ENCODE measurements around the gene MZT2B. TPM values are rescaled to one million over a fixed set of nuclear protein-coding genes. Genes with fewer than 3 reads are reported as not detected.
"Not testable (repeated sequence)": the region's sequence is repeated elsewhere in the genome, so short reads cannot be mapped to it uniquely, and the experiment has no call there.

The MZT2B gene
- total RNA-seq, 1 donor from 2014 or later: 146 TPM

DNA sequence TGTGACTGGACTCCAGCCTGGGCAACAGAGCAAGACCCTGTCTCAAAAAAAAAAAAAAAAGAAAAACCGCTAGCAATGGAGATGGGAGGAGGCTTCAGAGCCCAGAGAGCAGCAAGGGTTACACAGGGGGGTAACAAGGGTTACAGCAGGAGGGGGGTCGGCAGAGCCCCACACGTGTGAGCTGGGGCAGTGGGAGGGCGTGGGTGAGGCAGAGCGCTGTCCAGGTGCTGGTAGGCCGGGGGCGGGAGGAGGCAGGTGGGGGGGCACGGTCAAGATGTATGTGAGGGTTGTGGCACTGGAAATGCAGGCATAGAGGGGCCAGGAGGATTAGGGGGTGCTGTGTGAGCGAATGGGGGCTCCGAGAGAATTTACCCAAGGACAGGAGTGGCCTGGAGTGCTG is 3.4 kb downstream of the MZT2B start:
- Histone ChIP-seq H3K4me3 (ENCODE audit: low read depth, low read length) (no peak overlapping the region), H3K27me3 (ENCODE audit: control insufficient read depth, insufficient read depth, low read length) (no peaks in the 10 kb centered on the region), H3K36me3 (ENCODE audit: control insufficient read depth, insufficient read depth, low read length) (peaks cover 7% of the 10 kb centered on the region)
- TF ChIP-seq, protein P1, sequence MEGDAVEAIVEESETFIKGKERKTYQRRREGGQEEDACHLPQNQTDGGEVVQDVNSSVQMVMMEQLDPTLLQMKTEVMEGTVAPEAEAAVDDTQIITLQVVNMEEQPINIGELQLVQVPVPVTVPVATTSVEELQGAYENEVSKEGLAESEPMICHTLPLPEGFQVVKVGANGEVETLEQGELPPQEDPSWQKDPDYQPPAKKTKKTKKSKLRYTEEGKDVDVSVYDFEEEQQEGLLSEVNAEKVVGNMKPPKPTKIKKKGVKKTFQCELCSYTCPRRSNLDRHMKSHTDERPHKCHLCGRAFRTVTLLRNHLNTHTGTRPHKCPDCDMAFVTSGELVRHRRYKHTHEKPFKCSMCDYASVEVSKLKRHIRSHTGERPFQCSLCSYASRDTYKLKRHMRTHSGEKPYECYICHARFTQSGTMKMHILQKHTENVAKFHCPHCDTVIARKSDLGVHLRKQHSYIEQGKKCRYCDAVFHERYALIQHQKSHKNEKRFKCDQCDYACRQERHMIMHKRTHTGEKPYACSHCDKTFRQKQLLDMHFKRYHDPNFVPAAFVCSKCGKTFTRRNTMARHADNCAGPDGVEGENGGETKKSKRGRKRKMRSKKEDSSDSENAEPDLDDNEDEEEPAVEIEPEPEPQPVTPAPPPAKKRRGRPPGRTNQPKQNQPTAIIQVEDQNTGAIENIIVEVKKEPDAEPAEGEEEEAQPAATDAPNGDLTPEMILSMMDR (IDR thresholded peaks at IDR 0.05; ENCODE audit: insufficient read depth, low read length, severe bottlenecking): no peak
- FAIRE-seq (no peak), DNase-seq (ENCODE audit: low read depth) (no peak)

DNA sequence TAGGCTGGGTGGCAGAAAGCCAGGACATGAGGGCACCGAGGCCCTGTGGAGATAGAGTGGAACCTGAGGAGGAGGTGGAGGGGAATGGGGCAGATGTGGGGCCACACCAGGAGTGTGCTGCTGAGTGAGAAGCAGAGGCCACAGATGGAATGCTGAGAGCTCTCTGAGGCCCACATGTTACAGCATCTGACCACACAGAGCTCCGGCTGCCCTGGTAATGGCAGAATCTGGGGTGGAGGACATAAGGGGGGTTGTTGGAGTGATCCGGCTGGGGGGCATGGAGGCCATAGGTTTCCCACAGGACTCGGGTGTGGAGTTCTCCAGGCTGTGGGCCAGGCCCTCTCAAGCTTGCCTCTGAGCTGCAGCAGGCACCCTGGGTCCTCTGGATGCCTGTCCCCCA is 3.8 kb downstream of the MZT2B start:
- no peaks in the 10 kb centered on the region for H3K27me3 ChIP-seq (ENCODE audit: control insufficient read depth, insufficient read depth, low read length)
- TF ChIP-seq, protein P1 (IDR thresholded peaks at IDR 0.05; ENCODE audit: insufficient read depth, low read length, severe bottlenecking): no peak
- DNase-seq (ENCODE audit: low read depth): no peak
- H3K4me3 ChIP-seq (ENCODE audit: low read depth, low read length): no peak overlapping the region
- FAIRE-seq: no peak
- H3K36me3 ChIP-seq (ENCODE audit: control insufficient read depth, insufficient read depth, low read length): peaks cover 7% of the 10 kb centered on the region

DNA sequence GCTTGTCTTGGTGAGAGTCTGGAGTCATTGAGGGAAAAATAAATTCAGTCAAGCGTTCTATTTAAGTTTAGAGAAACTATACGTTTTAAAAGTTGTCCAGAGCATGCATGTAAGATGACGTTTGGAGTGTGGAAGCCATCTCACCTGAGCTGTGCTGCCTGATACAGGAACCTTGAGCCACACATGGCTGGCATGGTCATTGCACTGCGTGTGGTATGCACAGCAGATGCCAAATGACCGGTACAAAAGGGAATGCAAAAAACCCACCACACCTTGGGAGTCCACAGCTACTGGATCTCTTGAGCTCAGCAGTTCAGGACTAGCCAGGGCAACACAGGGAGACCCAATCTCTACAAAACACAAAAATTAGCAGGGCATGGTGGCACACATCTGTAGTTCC is 4.3 kb downstream of the MZT2B start:
- peaks cover 9% of the 10 kb centered on the region for H3K36me3 ChIP-seq (ENCODE audit: control insufficient read depth, insufficient read depth, low read length)
- no peak for FAIRE-seq
- no peak for DNase-seq (ENCODE audit: low read depth)
- H3K4me3 ChIP-seq (ENCODE audit: low read depth, low read length): no peak overlapping the region
- H3K27me3 ChIP-seq (ENCODE audit: control insufficient read depth, insufficient read depth, low read length): no peaks in the 10 kb centered on the region
- TF ChIP-seq, protein P1 (IDR thresholded peaks at IDR 0.05; ENCODE audit: insufficient read depth, low read length, severe bottlenecking): no peak

DNA sequence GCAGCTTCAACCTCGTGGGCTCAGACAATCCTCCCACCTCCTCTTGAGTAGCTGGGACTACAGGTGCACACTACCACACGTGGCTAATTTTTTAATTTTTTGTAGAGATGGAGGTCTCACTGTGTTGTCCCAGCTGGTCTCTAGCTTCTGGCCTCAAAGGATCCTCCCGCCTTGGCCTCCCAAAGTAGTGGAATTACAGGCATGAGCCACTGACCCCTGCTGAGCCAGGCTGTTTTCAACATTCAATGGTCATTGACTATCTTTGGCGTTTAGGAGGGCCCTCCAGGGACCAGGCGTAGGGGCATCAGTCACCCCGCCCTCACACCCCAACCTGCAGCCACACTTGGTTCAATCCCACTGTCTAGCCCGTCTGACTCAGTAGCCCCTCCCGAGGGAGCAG is 5.2 kb downstream of the MZT2B start:
- Histone ChIP-seq H3K4me3 (ENCODE audit: low read depth, low read length) (no peak overlapping the region), H3K27me3 (ENCODE audit: control insufficient read depth, insufficient read depth, low read length) (no peaks in the 10 kb centered on the region), H3K36me3 (ENCODE audit: control insufficient read depth, insufficient read depth, low read length) (peaks cover 9% of the 10 kb centered on the region)
- TF ChIP-seq, protein P1 (IDR thresholded peaks at IDR 0.05; ENCODE audit: insufficient read depth, low read length, severe bottlenecking): no peak
- FAIRE-seq (no peak), DNase-seq (ENCODE audit: low read depth) (no peak)

GRCh38 chr2:130187859-130188792 is 6.1 kb downstream of the MZT2B start:
- not testable (repeated sequence) for H3K36me3 ChIP-seq (ENCODE audit: control insufficient read depth, insufficient read depth, low read length); DNase-seq (ENCODE audit: low read depth); H3K4me3 ChIP-seq (ENCODE audit: low read depth, low read length); H3K27me3 ChIP-seq (ENCODE audit: control insufficient read depth, insufficient read depth, low read length)
- FAIRE-seq: peak; percentile 60

GRCh38 chr2:130188958-130189357 is 6.9 kb downstream of the MZT2B start:
- FAIRE-seq; H3K36me3 ChIP-seq (ENCODE audit: control insufficient read depth, insufficient read depth, low read length); H3K4me3 ChIP-seq (ENCODE audit: low read depth, low read length); DNase-seq (ENCODE audit: low read depth); H3K27me3 ChIP-seq (ENCODE audit: control insufficient read depth, insufficient read depth, low read length): not testable (repeated sequence)

DNA sequence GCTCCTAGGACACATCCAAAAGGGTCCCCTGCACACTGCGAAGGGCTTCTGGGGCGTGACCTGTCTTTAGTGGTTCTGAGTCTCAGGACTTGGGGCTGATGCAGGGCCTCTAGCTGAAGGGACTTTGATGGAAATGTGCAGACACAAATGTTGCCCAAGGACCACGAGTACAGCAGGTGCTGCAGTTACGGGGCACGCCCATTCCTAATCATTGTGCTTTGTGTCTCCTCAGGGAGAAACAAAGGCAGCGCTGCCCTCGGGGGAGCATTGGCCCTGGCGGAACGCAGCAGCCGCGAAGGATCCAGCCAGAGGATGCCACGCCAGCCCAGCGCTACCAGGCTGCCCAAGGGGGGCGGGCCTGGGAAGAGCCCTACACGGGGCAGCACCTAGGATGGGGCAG is 8.2 kb downstream of the MZT2B start:
- no peak for DNase-seq (ENCODE audit: low read depth)
- peaks cover 4% of the 10 kb centered on the region for H3K36me3 ChIP-seq (ENCODE audit: control insufficient read depth, insufficient read depth, low read length)
- TF ChIP-seq, protein P1 (IDR thresholded peaks at IDR 0.05; ENCODE audit: insufficient read depth, low read length, severe bottlenecking): no peak
- H3K27me3 ChIP-seq (ENCODE audit: control insufficient read depth, insufficient read depth, low read length): no peaks in the 10 kb centered on the region
- no peak overlapping the region for H3K4me3 ChIP-seq (ENCODE audit: low read depth, low read length)
- FAIRE-seq: no peak

- not testable (repeated sequence) for FAIRE-seq; H3K27me3 ChIP-seq (ENCODE audit: control insufficient read depth, insufficient read depth, low read length); DNase-seq (ENCODE audit: low read depth)
Measured at GRCh38 chr2:130191319-130191718, 9.3 kb downstream of the MZT2B start.

DNA sequence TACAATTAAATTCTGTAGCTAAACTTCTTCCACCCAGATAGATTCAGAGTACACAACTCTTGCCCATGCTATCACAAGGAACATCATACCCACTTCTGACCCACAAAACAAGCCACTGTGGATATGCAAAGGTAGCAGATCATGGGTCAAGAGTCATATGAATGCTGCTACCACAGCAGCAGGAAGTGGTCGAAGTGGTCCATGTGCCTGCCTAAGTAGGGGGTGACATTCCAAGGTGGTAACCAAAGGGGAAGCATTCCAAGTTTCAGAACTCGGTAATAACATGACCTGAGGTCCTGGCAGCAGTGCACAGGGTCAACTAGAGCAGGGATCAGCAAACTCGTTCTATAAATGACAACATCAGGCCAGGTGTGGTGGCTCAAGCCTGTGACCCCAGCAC is 10.4 kb downstream of the MZT2B start:
- FAIRE-seq; H3K4me3 ChIP-seq (ENCODE audit: low read depth, low read length); H3K36me3 ChIP-seq (ENCODE audit: control insufficient read depth, insufficient read depth, low read length); DNase-seq (ENCODE audit: low read depth); H3K27me3 ChIP-seq (ENCODE audit: control insufficient read depth, insufficient read depth, low read length): not testable (repeated sequence)

More at GRCh38 chr2:130191319-130191718, 9.3 kb downstream of the MZT2B start:
- not testable (repeated sequence) for H3K4me3 ChIP-seq (ENCODE audit: low read depth, low read length); H3K36me3 ChIP-seq (ENCODE audit: control insufficient read depth, insufficient read depth, low read length)
